ENCODE data around the gene EMB. TPM values are rescaled to one million over a fixed set of nuclear protein-coding genes. Genes with fewer than 3 reads are reported as not detected.

Gene EMB
- total and polyA plus RNA-seq, 2 of the 8 experiments (the other 6 are each of a cell fraction or from before 2014, with no cell fraction given): 29.3 to 48.4 TPM

DNA sequence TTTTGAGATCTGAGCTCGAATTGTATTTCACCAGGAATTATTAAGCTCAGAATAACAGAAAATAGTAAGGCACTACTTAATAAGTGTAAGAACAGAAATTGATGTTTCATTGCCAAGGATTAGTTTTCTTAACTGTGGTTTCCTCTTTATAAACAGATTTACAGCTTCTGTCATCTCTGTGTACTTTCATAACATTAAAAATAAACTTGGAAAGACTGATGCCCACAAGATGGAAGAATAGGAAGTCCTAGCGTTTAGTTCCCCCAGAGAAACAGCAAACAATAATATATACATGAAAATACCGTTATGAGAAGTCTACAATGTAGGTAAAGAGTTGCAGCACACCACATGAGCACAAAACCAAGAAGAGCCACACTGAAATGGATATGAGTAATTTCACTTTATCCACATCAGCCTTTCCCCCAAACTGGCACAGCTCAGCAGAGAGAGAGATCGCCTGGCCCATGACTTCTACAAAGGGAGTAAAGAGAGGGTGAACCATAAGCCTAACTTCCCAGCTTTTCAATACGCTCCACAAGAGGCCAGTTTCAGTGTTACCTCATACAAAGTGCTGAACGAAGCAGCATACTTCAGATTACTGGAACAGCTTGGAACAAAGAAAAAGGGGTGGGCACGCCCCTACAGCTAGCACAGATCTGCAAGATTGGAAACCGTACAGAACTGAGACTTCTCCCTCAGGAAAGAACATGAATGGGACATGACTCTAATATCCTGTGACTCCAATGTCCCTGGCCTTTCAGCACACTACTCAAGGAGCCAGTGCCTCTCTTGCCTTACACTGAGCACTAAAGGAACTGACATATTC lies 75.4 kb downstream of the EMB start:
- Histone ChIP-seq H3K18ac (ENCODE audit: extremely low read depth, low read length) (no peak overlapping the region), H4K5ac (ENCODE audit: insufficient read length, low read depth, low read length) (no peak overlapping the region), H3K79me1 (ENCODE audit: low read depth, low read length) (no peaks in the 10 kb centered on the region), H2BK5ac (ENCODE audit: low read depth, low read length) (no peak overlapping the region), H3K4me3 (ENCODE audit: extremely low read depth in 1 of 4, insufficient read depth in 2 of 4, low read depth in 3 of 4, low read length in 4 of 4) (no peak overlapping the region), H4K20me1 (replicated peaks in 1 of 2; ENCODE audit: control insufficient read depth in 1 of 2, insufficient read depth in 2 of 2, low read length in 2 of 2) (no peaks in the 10 kb centered on the region), H4K91ac (replicated peaks; ENCODE audit: insufficient read length, low read length) (no peak overlapping the region), H3K4me1 (replicated peaks in 1 of 4; ENCODE audit: control insufficient read depth in 3 of 4, insufficient read depth in 4 of 4, low read length in 3 of 4) (no peaks in the 10 kb centered on the region), H3K9ac (replicated peaks in 1 of 4; ENCODE audit: extremely low read depth in 1 of 4, low read depth in 3 of 4, low read length in 3 of 4) (no peak overlapping the region), H3K14ac (ENCODE audit: insufficient read length) (no peak overlapping the region), H3K4me2 (ENCODE audit: insufficient read depth in 1 of 2, low read depth in 2 of 2, low read length in 2 of 2) (no peak overlapping the region), H3K27ac (ENCODE audit: low read depth, low read length) (no peak overlapping the region), H3K9me3 (ENCODE audit: insufficient read depth in 2 of 2, low read depth in 1 of 2, low read length in 1 of 2) (peaks cover 19 to 46% of the 10 kb centered on the region in 2 experiments), H2BK20ac (ENCODE audit: low read length) (no peak overlapping the region), H3K79me2 (ENCODE audit: control insufficient read depth in 1 of 2, insufficient read depth in 2 of 2, low read length in 2 of 2) (no peaks in the 10 kb centered on the region), H2AK5ac (ENCODE audit: low read depth, low read length) (no peak overlapping the region), H3K23ac (ENCODE audit: insufficient read length) (no peak overlapping the region), H3K27me3 (replicated peaks in 1 of 4; ENCODE audit: control insufficient read depth in 3 of 4, extremely low read depth in 1 of 4, insufficient read depth in 3 of 4, low read length in 3 of 4) (no peaks in the 10 kb centered on the region), H3K56ac (replicated peaks; ENCODE audit: insufficient read length, low read depth, low read length) (no peak overlapping the region), H3K23me2 (ENCODE audit: low read depth, low read length) (no peaks in the 10 kb centered on the region), H2AFZ (ENCODE audit: low read length) (no peak overlapping the region), H2BK15ac (ENCODE audit: low read length) (no peak overlapping the region), H3K36me3 (ENCODE audit: control insufficient read depth in 2 of 4, insufficient read depth in 4 of 4, low read length in 3 of 4) (no peaks in the 10 kb centered on the region; a peak in 1 of 8 replicates), H4K8ac (ENCODE audit: extremely low read depth, insufficient read depth, low read length) (no peak overlapping the region), H2BK120ac (replicated peaks; ENCODE audit: low read depth, low read length) (no peak overlapping the region), H2BK12ac (ENCODE audit: low read depth, low read length) (no peak overlapping the region), H3K4ac (replicated peaks; ENCODE audit: insufficient read length, low read depth, low read length) (no peak overlapping the region)
- POLR2A ChIA-PET (ENCODE audit: partially characterized antibody): no interaction called here
- CTCF ChIA-PET (ENCODE audit: partially characterized antibody): no interaction called here
- WGBS, 2 experiments (ENCODE audit: extremely low coverage in 1 of 2, insufficient coverage in 1 of 2, insufficient read length in 1 of 2, insufficient replicate concordance in 2 of 2, low coverage in 1 of 2, low lambda C conversion rate in 2 of 2, missing lambda C conversion rate in 1 of 2): 89% methylated on average over 8 of the region's 8 CpGs; no CpG with 5 or more reads in 1 of the 2 experiments
- DNase-seq (ENCODE audit: low read depth in 1 of 2, low spot score in 2 of 2) (no peak), FAIRE-seq (no peak)
- TF ChIP-seq EP300 (IDR thresholded peaks at IDR 0.05; ENCODE audit: borderline replicate concordance in 1 of 2, low read depth in 2 of 2, low read length in 2 of 2) (no peak), CBX5 (IDR thresholded peaks at IDR 0.05; ENCODE audit: low read depth, low read length) (no peak)

Measured in H1 (cell line).